ENCODE measurements around the gene EXOC2.

The EXOC2 gene

GRCh38 chr6:718345-718744 lies 25.4 kb upstream of the EXOC2 start:
- no peak overlapping the region for H3K9ac ChIP-seq (ENCODE audit: low read length)
- H3K27me3 ChIP-seq (replicated peaks; ENCODE audit: control insufficient read depth, insufficient read depth, low read length), result peaks cover 4% of the 10 kb centered on the region

GRCh38 chr6:717135-717534 lies 24.2 kb upstream of the EXOC2 start:
- DNase-seq (ENCODE audit: low read depth), result no peak
- Histone ChIP-seq H3K9me3 (ENCODE audit: control insufficient read depth, low read length) (no peaks in the 10 kb centered on the region), H3K9ac (ENCODE audit: low read length) (no peak overlapping the region), H3K4me1 (ENCODE audit: control insufficient read depth, insufficient read depth, low read length) (no peaks in the 10 kb centered on the region), H3K36me3 (ENCODE audit: control insufficient read depth, insufficient read depth, low read length, severe bottlenecking) (no peaks in the 10 kb centered on the region), H3K27me3 (replicated peaks; ENCODE audit: control insufficient read depth, insufficient read depth, low read length) (peaks cover 4% of the 10 kb centered on the region), H3K4me3 (ENCODE audit: low read length) (no peak overlapping the region)

More at GRCh38 chr6:718345-718744, 25.4 kb upstream of the EXOC2 start:
- Histone ChIP-seq H3K4me3 (ENCODE audit: low read length) (no peak overlapping the region), H3K4me1 (ENCODE audit: control insufficient read depth, insufficient read depth, low read length) (no peaks in the 10 kb centered on the region), H3K36me3 (ENCODE audit: control insufficient read depth, insufficient read depth, low read length, severe bottlenecking) (no peaks in the 10 kb centered on the region), H3K9me3 (ENCODE audit: control insufficient read depth, low read length) (no peaks in the 10 kb centered on the region)
- no peak for DNase-seq (ENCODE audit: low read depth)

GRCh38 chr6:715709-716491 lies 23.0 kb upstream of the EXOC2 start:
- Histone ChIP-seq H3K27me3 (replicated peaks; ENCODE audit: control insufficient read depth, insufficient read depth, low read length) (peaks cover 4% of the 10 kb centered on the region), H3K4me3 (ENCODE audit: low read length) (no peak overlapping the region), H3K9ac (ENCODE audit: low read length) (no peak overlapping the region), H3K9me3 (ENCODE audit: control insufficient read depth, low read length) (no peaks in the 10 kb centered on the region), H3K4me1 (ENCODE audit: control insufficient read depth, insufficient read depth, low read length) (peaks cover 4% of the 10 kb centered on the region), H3K36me3 (ENCODE audit: control insufficient read depth, insufficient read depth, low read length, severe bottlenecking) (no peaks in the 10 kb centered on the region)
- DNase-seq (ENCODE audit: low read depth), result peak; percentile 18

GRCh38 chr6:714100-714499 lies 21.2 kb upstream of the EXOC2 start:
- H3K9ac ChIP-seq (ENCODE audit: low read length), result no peak overlapping the region
- no peaks in the 10 kb centered on the region for H3K36me3 ChIP-seq (ENCODE audit: control insufficient read depth, insufficient read depth, low read length, severe bottlenecking)
- DNase-seq (ENCODE audit: low read depth), result no peak
- peaks cover 4% of the 10 kb centered on the region for H3K27me3 ChIP-seq (replicated peaks; ENCODE audit: control insufficient read depth, insufficient read depth, low read length)
- H3K9me3 ChIP-seq (ENCODE audit: control insufficient read depth, low read length), result no peaks in the 10 kb centered on the region
- peaks cover 4% of the 10 kb centered on the region for H3K4me1 ChIP-seq (ENCODE audit: control insufficient read depth, insufficient read depth, low read length)
- no peak overlapping the region for H3K4me3 ChIP-seq (ENCODE audit: low read length)

GRCh38 chr6:713351-713750 lies 20.4 kb upstream of the EXOC2 start:
- H3K4me3 ChIP-seq (ENCODE audit: low read length), result no peak overlapping the region
- H3K4me1 ChIP-seq (ENCODE audit: control insufficient read depth, insufficient read depth, low read length), result peaks cover 4% of the 10 kb centered on the region
- no peaks in the 10 kb centered on the region for H3K36me3 ChIP-seq (ENCODE audit: control insufficient read depth, insufficient read depth, low read length, severe bottlenecking)
- no peak for DNase-seq (ENCODE audit: low read depth)
- no peak overlapping the region for H3K9ac ChIP-seq (ENCODE audit: low read length)
- no peaks in the 10 kb centered on the region for H3K9me3 ChIP-seq (ENCODE audit: control insufficient read depth, low read length)
- H3K27me3 ChIP-seq (replicated peaks; ENCODE audit: control insufficient read depth, insufficient read depth, low read length), result peaks cover 2% of the 10 kb centered on the region

GRCh38 chr6:712805-713204 lies 19.9 kb upstream of the EXOC2 start:
- H3K9ac ChIP-seq (ENCODE audit: low read length), result no peak overlapping the region
- no peaks in the 10 kb centered on the region for H3K36me3 ChIP-seq (ENCODE audit: control insufficient read depth, insufficient read depth, low read length, severe bottlenecking)
- no peaks in the 10 kb centered on the region for H3K9me3 ChIP-seq (ENCODE audit: control insufficient read depth, low read length)

GRCh38 chr6:711925-712324 lies 19.0 kb upstream of the EXOC2 start:
- Histone ChIP-seq H3K27me3 (replicated peaks; ENCODE audit: control insufficient read depth, insufficient read depth, low read length) (no peaks in the 10 kb centered on the region), H3K9me3 (ENCODE audit: control insufficient read depth, low read length) (no peaks in the 10 kb centered on the region), H3K9ac (ENCODE audit: low read length) (no peak overlapping the region), H3K4me3 (ENCODE audit: low read length) (peak overlapping the region; percentile 86), H3K36me3 (ENCODE audit: control insufficient read depth, insufficient read depth, low read length, severe bottlenecking) (no peaks in the 10 kb centered on the region), H3K4me1 (ENCODE audit: control insufficient read depth, insufficient read depth, low read length) (peaks cover 4% of the 10 kb centered on the region)
- DNase-seq (ENCODE audit: low read depth), result no peak

More at GRCh38 chr6:712805-713204, 19.9 kb upstream of the EXOC2 start:
- no peak for DNase-seq (ENCODE audit: low read depth)
- H3K4me3 ChIP-seq (ENCODE audit: low read length), result no peak overlapping the region
- H3K4me1 ChIP-seq (ENCODE audit: control insufficient read depth, insufficient read depth, low read length), result peaks cover 4% of the 10 kb centered on the region
- H3K27me3 ChIP-seq (replicated peaks; ENCODE audit: control insufficient read depth, insufficient read depth, low read length), result no peaks in the 10 kb centered on the region

GRCh38 chr6:710601-711571 lies 17.9 kb upstream of the EXOC2 start:
- H3K4me1 ChIP-seq (ENCODE audit: control insufficient read depth, insufficient read depth, low read length), result peaks cover 4% of the 10 kb centered on the region
- H3K27me3 ChIP-seq (replicated peaks; ENCODE audit: control insufficient read depth, insufficient read depth, low read length), result no peaks in the 10 kb centered on the region
- no peaks in the 10 kb centered on the region for H3K36me3 ChIP-seq (ENCODE audit: control insufficient read depth, insufficient read depth, low read length, severe bottlenecking)
- H3K4me3 ChIP-seq (ENCODE audit: low read length), result peak overlapping the region; percentile 86
- H3K9me3 ChIP-seq (ENCODE audit: control insufficient read depth, low read length), result no peaks in the 10 kb centered on the region
- peak; percentile 74 for DNase-seq (ENCODE audit: low read depth)
- peak overlapping the region; percentile 87 for H3K9ac ChIP-seq (ENCODE audit: low read length)

GRCh38 chr6:709471-710056 lies 16.6 kb upstream of the EXOC2 start:
- H3K9ac ChIP-seq (ENCODE audit: low read length), result no peak overlapping the region
- H3K4me1 ChIP-seq (ENCODE audit: control insufficient read depth, insufficient read depth, low read length), result peaks cover 4% of the 10 kb centered on the region
- H3K4me3 ChIP-seq (ENCODE audit: low read length), result no peak overlapping the region
- H3K9me3 ChIP-seq (ENCODE audit: control insufficient read depth, low read length), result no peaks in the 10 kb centered on the region
- H3K36me3 ChIP-seq (ENCODE audit: control insufficient read depth, insufficient read depth, low read length, severe bottlenecking), result no peaks in the 10 kb centered on the region
- H3K27me3 ChIP-seq (replicated peaks; ENCODE audit: control insufficient read depth, insufficient read depth, low read length), result no peaks in the 10 kb centered on the region
- DNase-seq (ENCODE audit: low read depth), result no peak

GRCh38 chr6:708237-708598 lies 15.3 kb upstream of the EXOC2 start:
- Histone ChIP-seq H3K4me3 (ENCODE audit: low read length) (no peak overlapping the region), H3K36me3 (ENCODE audit: control insufficient read depth, insufficient read depth, low read length, severe bottlenecking) (no peaks in the 10 kb centered on the region), H3K9ac (ENCODE audit: low read length) (no peak overlapping the region), H3K9me3 (ENCODE audit: control insufficient read depth, low read length) (no peaks in the 10 kb centered on the region), H3K4me1 (ENCODE audit: control insufficient read depth, insufficient read depth, low read length) (peaks cover 4% of the 10 kb centered on the region), H3K27me3 (replicated peaks; ENCODE audit: control insufficient read depth, insufficient read depth, low read length) (no peaks in the 10 kb centered on the region)
- no peak for DNase-seq (ENCODE audit: low read depth)
